Nephron progenitor cell (in vitro differentiated cells): ENCODE data around the gene GATA2.

Experiments
- DNase-seq: peaks from one replicate; pipeline ENCODE4 v3.0.0; 2021
- H3K27ac Mint-ChIP-seq: 2 replicates; pipeline ENCODE4 v1.8.0; 2021; ENCODE audit warnings: mild to moderate bottlenecking, moderate library complexity, mixed read lengths
- H3K27me3 Mint-ChIP-seq: 2 replicates; pipeline ENCODE4 v1.8.0; 2021; ENCODE audit warnings: mild to moderate bottlenecking, low read depth, mixed read lengths; ENCODE audit not compliant: poor library complexity
- H3K36me3 Mint-ChIP-seq: 2 replicates; pipeline ENCODE4 v1.8.0; 2021; ENCODE audit warnings: low read depth, mixed read lengths
- H3K4me1 Mint-ChIP-seq: 2 replicates; pipeline ENCODE4 v1.8.0; 2021; ENCODE audit warnings: mixed read lengths
- H3K4me3 Mint-ChIP-seq: 2 replicates; pipeline ENCODE4 v1.8.0; 2021; ENCODE audit warnings: mild to moderate bottlenecking, moderate library complexity, mixed read lengths
- H3K9me3 Mint-ChIP-seq: 2 replicates; pipeline ENCODE4 v1.8.0; 2021; ENCODE audit warnings: mild to moderate bottlenecking, moderate library complexity, mixed read lengths
- TF ChIP-seq, protein P1 (sequence below): fragments of 200-600 bp; sonication (generic); IDR thresholded peaks from 2 replicates; pipeline ENCODE4 v1.5.0; 2021; ENCODE audit warnings: antibody characterized with exemption

The GATA2 gene

DNA sequence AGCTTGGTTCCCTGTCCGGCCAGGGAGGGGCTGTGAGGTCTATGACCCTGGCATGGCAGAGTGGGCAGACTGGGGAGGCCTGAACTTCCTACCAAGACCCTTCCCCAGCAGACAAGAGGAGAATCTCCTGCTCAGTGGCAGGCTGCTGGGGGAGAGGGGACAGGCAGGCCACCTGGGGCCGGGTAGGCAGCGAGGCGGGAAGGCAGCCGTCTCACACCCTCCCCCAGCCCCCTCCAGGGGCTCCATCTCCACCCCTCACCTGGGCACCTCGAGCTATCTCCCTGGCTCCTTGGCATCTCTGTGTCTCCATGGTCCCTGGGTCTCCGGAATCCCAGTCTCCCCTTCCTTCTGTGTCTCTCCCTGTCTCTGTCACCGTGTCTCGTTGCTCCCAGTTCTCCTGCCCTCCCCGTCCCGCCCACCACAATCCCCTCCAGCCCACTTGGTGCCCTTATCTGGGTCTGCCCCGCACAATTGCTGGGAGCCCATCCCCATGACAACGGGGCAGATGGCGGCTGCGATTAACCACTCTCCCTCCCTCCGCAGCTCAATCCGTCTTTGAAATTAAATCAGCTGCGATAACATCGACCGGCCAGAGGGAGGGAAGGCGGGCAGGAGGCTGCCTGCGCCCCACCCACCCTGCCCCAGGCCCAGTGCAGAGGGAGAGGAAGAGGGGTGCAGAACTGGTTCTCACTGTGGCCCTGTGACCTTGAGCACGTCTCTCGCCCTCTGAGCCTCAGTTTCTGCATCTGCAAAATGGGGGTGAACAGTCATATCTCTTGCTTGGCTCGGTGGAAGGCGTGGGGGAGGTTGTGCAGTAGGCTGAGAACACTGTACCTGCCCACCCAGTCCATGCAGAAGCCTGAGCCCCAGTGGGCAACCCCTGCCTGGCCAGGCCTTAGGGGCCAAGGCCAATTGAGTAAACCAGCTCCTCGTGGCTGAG is 36.0 kb downstream of the GATA2 start:
- Mint-ChIP-seq H3K27ac (no peak overlapping the region), H3K9me3 (no peaks in the 10 kb centered on the region), H3K36me3 (no peaks in the 10 kb centered on the region), H3K4me3 (no peak overlapping the region), H3K4me1 (peaks cover 15% of the 10 kb centered on the region), H3K27me3 (peaks cover 42% of the 10 kb centered on the region)
- no peak for DNase-seq
- TF ChIP-seq, protein P1, sequence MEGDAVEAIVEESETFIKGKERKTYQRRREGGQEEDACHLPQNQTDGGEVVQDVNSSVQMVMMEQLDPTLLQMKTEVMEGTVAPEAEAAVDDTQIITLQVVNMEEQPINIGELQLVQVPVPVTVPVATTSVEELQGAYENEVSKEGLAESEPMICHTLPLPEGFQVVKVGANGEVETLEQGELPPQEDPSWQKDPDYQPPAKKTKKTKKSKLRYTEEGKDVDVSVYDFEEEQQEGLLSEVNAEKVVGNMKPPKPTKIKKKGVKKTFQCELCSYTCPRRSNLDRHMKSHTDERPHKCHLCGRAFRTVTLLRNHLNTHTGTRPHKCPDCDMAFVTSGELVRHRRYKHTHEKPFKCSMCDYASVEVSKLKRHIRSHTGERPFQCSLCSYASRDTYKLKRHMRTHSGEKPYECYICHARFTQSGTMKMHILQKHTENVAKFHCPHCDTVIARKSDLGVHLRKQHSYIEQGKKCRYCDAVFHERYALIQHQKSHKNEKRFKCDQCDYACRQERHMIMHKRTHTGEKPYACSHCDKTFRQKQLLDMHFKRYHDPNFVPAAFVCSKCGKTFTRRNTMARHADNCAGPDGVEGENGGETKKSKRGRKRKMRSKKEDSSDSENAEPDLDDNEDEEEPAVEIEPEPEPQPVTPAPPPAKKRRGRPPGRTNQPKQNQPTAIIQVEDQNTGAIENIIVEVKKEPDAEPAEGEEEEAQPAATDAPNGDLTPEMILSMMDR: no peak

DNA sequence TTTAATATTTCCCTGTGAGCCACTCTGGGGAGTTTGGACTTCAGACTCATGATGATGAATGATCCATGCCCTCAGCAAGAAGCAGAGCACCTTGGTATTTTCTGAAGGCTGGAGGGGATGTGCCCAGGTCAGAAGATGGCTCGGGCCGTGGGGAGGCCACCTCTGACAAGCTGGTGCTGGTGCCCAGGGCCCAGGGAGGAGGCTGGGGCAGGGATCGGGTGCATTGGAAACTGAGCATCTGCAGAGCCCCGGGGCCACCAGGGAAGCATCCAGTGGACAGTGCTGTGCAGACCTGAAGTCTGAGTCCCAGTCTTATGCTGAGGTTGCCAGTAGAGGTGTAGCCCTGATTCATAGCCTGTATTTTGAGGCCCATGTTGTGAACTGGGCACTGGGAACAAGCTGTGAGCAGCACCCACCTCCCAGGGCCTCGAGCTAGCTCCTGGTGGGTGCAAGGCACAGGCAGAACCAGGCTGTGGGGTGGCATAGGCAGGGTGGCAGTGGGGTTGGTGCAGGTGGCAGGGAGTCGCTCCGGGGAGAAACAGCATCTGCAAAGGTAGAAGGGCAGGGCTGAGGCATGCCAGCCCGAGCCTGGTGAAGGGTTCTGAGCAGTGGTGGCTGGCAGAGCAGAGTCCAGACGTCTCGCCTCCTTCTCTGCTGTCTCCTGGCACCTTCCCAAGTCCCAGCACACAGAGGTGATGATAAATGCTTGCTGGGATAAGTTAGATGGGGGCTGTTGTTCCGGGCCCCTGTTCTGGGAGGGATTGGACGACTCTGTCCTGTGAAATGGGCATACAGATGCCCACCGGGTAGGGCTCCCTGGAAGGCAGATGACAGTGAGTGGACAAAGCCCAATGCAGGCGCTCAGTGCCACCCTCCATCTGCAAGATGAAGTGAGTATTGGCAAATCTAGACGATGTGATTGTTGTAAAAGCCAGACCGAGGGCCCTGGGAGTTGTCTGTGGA is 36.9 kb downstream of the GATA2 start:
- DNase-seq: no peak
- peaks cover 15% of the 10 kb centered on the region for H3K4me1 Mint-ChIP-seq
- TF ChIP-seq, protein P1: no peak
- H3K27ac Mint-ChIP-seq: no peak overlapping the region
- H3K9me3 Mint-ChIP-seq: no peaks in the 10 kb centered on the region
- no peak overlapping the region for H3K4me3 Mint-ChIP-seq
- no peaks in the 10 kb centered on the region for H3K36me3 Mint-ChIP-seq
- peaks cover 50% of the 10 kb centered on the region for H3K27me3 Mint-ChIP-seq

DNA sequence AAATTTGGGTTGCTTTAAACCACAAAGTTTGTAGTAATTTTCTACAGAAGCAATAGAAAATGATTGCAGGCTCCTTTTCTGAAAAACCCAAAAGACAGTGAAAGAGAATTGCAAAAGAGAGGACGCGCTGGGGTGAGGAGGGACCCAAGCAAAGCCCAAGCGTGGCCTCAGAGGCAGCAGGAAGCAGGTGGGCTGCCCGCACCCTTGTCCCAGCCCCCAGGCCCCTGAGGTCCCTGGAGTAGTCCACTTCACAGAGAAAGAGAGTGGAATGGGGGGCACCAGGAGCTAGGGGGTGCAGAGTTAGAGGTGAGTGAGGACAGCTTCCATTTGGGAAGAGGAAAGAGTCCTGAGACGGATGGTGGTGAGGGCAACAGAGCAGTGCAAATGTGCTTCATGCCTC is 37.9 kb downstream of the GATA2 start:
- no peak for DNase-seq
- no peaks in the 10 kb centered on the region for H3K9me3 Mint-ChIP-seq
- TF ChIP-seq, protein P1: no peak
- H3K36me3 Mint-ChIP-seq: no peaks in the 10 kb centered on the region
- H3K27me3 Mint-ChIP-seq: peaks cover 52% of the 10 kb centered on the region
- no peak overlapping the region for H3K27ac Mint-ChIP-seq
- H3K4me1 Mint-ChIP-seq: peaks cover 15% of the 10 kb centered on the region
- H3K4me3 Mint-ChIP-seq: no peak overlapping the region

DNA sequence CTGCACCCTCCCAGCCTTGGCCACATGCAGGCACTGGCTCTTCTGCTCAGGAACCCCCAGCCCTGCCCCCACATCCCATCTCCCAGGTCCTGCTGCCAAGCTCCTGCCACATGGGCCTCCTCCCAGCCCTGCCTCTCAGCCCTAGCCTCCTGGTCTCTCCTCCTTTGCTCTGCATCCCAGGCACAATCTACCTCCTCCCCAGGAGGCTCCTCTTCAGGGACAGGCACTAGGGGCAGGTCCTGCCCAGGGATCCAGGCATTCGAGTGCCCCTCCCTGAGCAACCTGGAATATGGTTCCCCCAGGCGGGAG is 38.7 kb downstream of the GATA2 start:
- no peaks in the 10 kb centered on the region for H3K9me3 Mint-ChIP-seq
- H3K27ac Mint-ChIP-seq: no peak overlapping the region

DNA sequence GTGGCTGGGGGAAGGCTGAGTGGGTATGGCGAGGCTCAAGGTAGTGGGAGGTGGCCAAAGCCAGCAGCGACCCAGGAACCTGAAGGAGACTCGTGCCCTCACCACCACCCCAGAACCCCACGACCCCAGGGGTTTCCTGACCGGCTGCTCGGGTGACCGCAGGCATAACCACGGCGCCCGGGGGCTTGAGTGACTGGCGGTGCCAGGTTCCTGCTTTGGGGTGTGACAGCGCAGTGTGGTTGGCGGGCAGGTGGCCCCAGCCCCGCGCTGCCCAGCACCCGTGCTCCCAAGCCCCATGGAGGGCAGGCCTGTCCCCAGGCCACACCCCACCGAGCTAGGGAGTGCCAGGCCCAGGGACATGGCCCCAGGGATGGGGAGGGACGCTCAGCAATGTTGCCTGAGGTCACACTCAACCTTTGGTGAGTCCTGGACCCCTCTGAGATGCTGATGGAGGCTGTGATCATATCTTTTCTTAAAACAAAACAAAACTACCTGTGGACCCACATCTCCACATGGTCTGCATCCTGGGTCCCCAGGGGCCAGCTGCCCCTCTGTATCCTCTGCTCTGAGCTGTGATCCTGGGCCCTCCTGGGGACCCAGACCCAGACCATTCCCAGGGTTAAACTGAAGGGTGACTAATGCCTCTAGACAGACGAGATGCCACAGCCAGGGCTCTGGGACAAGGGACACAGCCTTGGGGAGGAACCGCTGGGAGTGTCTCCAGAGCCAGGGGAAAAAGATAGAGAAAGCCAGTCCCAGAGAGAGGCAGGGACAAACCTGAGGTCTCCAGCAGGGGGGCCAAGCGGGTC is 39.3 kb downstream of the GATA2 start:
- peaks cover 54% of the 10 kb centered on the region for H3K27me3 Mint-ChIP-seq
- H3K36me3 Mint-ChIP-seq: no peaks in the 10 kb centered on the region
- H3K4me1 Mint-ChIP-seq: peaks cover 15% of the 10 kb centered on the region
- H3K9me3 Mint-ChIP-seq: peaks cover under 1% of the 10 kb centered on the region
- DNase-seq: no peak
- no peak overlapping the region for H3K4me3 Mint-ChIP-seq
- TF ChIP-seq, protein P1: no peak
- no peak overlapping the region for H3K27ac Mint-ChIP-seq

More for the DNA sequence above, 38.7 kb downstream of the GATA2 start:
- Mint-ChIP-seq H3K36me3 (no peaks in the 10 kb centered on the region), H3K4me1 (peaks cover 15% of the 10 kb centered on the region), H3K4me3 (no peak overlapping the region), H3K27me3 (peaks cover 55% of the 10 kb centered on the region)
- TF ChIP-seq, protein P1: no peak
- DNase-seq: no peak
